WERI-Rb-1 (cell line): Measurements from ENCODE around the gene SORCS1.

Experiments
- DNase-seq: peaks from one replicate; pipeline ENCODE4 v3.0.0-alpha.2; 2020
- H3K27ac ChIP-seq: fragments of 250-450 bp; sonication (Bioruptor Pico); 2 replicates; pipeline ENCODE4 v1.5.1; 2020; ENCODE audit warnings: mild to moderate bottlenecking, moderate library complexity
- H3K27me3 ChIP-seq: fragments of 250-450 bp; sonication (Bioruptor Pico); 2 replicates; pipeline ENCODE4 v1.5.1; 2021; ENCODE audit warnings: mild to moderate bottlenecking, low read depth, moderate library complexity; ENCODE audit not compliant: insufficient read depth, severe bottlenecking
- H3K36me3 ChIP-seq: fragments of 250-450 bp; sonication (Bioruptor Pico); 2 replicates; pipeline ENCODE4 v1.5.1; 2020; ENCODE audit warnings: mild to moderate bottlenecking, moderate library complexity
- H3K4me3 ChIP-seq: 2 replicates; pipeline ENCODE4 v1.5.1; 2011; ENCODE audit warnings: low read depth, mild to moderate bottlenecking, control low read depth, low read length
- H3K9me3 ChIP-seq: fragments of 250-450 bp; sonication (Bioruptor Pico); 2 replicates; pipeline ENCODE4 v1.5.1; 2021; ENCODE audit warnings: mild to moderate bottlenecking, moderate library complexity; ENCODE audit not compliant: severe bottlenecking
- CTCF ChIP-seq: IDR thresholded peaks from 2 replicates; pipeline ENCODE4 v1.5.1; 2011; ENCODE audit warnings: low read depth, mild to moderate bottlenecking, control low read depth, inconsistent platforms, low read length

The SORCS1 gene

GRCh38 chr10:107163881-107164861, at the start of gene SORCS1:
TSS of gene SORCS1 (minus strand) at chr10:107164706.
- no peak for TF ChIP-seq CTCF
- Histone ChIP-seq H3K36me3 (no peaks in the 10 kb centered on the region), H3K9me3 (no peaks in the 10 kb centered on the region), H3K27ac (no peak within 1 kb of the TSS), H3K4me3 (peak within 1 kb of the TSS; percentile 73), H3K27me3 (peaks cover 22% of the 10 kb centered on the region)
- peak; percentile 60 for DNase-seq

GRCh38 chr10:107214261-107214660, 49.8 kb upstream of the SORCS1 start:
- H3K9me3 ChIP-seq, result no peaks in the 10 kb centered on the region
- DNase-seq, result no peak
- H3K27me3 ChIP-seq, result no peaks in the 10 kb centered on the region

GRCh38 chr10:107213861-107214260, 49.4 kb upstream of the SORCS1 start:
- Histone ChIP-seq H3K27ac (no peak overlapping the region), H3K27me3 (no peaks in the 10 kb centered on the region), H3K9me3 (no peaks in the 10 kb centered on the region), H3K4me3 (no peak overlapping the region), H3K36me3 (no peaks in the 10 kb centered on the region)
- TF ChIP-seq CTCF, result no peak
- no peak for DNase-seq

More at GRCh38 chr10:107214261-107214660, 49.8 kb upstream of the SORCS1 start:
- H3K27ac ChIP-seq, result no peak overlapping the region
- no peak for TF ChIP-seq CTCF
- H3K36me3 ChIP-seq, result no peaks in the 10 kb centered on the region
- H3K4me3 ChIP-seq, result no peak overlapping the region

- Histone ChIP-seq H3K27ac (no peak overlapping the region), H3K9me3 (no peaks in the 10 kb centered on the region), H3K4me3 (no peak overlapping the region), H3K27me3 (no peaks in the 10 kb centered on the region), H3K36me3 (no peaks in the 10 kb centered on the region)
- TF ChIP-seq CTCF, result no peak
- DNase-seq, result peak; percentile 10
Observed at GRCh38 chr10:107206833-107207232, 42.3 kb upstream of the SORCS1 start.

GRCh38 chr10:107169516-107169915, 5.0 kb upstream of the SORCS1 start:
- no peak for TF ChIP-seq CTCF
- no peaks in the 10 kb centered on the region for H3K36me3 ChIP-seq
- DNase-seq, result no peak
- H3K4me3 ChIP-seq, result no peak overlapping the region
- H3K9me3 ChIP-seq, result no peaks in the 10 kb centered on the region
- H3K27ac ChIP-seq, result no peak overlapping the region
- H3K27me3 ChIP-seq, result peaks cover 8% of the 10 kb centered on the region
